Right cardiac atrium (tissue), 5 donors: ENCODE results near the gene ACCSL. TPM values are rescaled to one million over a fixed set of nuclear protein-coding genes. Genes with fewer than 3 reads are reported as not detected.
A peak's percentile ranks its signal among the peaks of the same experiment; 100 is the strongest.

ENCODE experiments used
- ATAC-seq, 2 donors: fragments of 200-7000 bp; cut with Tn5 transposase; one replicate each; pipeline versions ENCODE4 v1.8.0 to v1.9.1; 2020; ENCODE audit warnings: moderate library complexity in 2 of 2, mild to moderate bottlenecking in 1 of 2
- DNase-seq, 3 donors: peaks; one replicate each; pipeline ENCODE4 v3.0.0-alpha.2; 2020
- H3K27ac ChIP-seq: one replicate; pipeline ENCODE4 v1.5.1; 2013; ENCODE audit warnings: mild to moderate bottlenecking, low read length, control low read depth, moderate library complexity
- H3K27me3 ChIP-seq: one replicate; pipeline ENCODE4 v1.6.1; 2013; ENCODE audit not compliant: control insufficient read depth, insufficient read depth
- H3K4me1 ChIP-seq: one replicate; pipeline ENCODE4 v1.6.1; 2013; ENCODE audit warnings: low read length; ENCODE audit not compliant: control insufficient read depth, insufficient read depth
- H3K4me3 ChIP-seq: one replicate; pipeline ENCODE4 v1.5.1; 2013; ENCODE audit warnings: low read length, control low read depth
- H3K9me3 ChIP-seq: one replicate; pipeline ENCODE4 v1.6.1; 2013; ENCODE audit warnings: low read length; ENCODE audit not compliant: control insufficient read depth
- WGBS: extraction: QIAGEN DNeasy Blood & Tissue Kit; methylation state at CpG from one replicate; pipeline ENCODE4 v1.1.7; 2013; 5-methylcytosine and 5-hydroxymethylcytosine counted together
- intact Hi-C, 4 donors: fragments of 100-400 bp; cut with DNase I; formaldehyde crosslinking; loops; one replicate each; pipeline versions ENCODE4 v1.11.0 to v1.14.0; 2022 to 2023
- polyA plus RNA-seq: library from polyadenylated mRNA; stranded (reverse); fragments of 200-250 nt; gene quantifications from one replicate; pipeline ENCODE4 v1.2.3, GENCODE V29; 2013
- total RNA-seq, 4 donors: library from RNA; stranded (reverse); fragmentation: NEBNext Ultra II Directional; extraction: Animal tissue kit (Norgen Biotek cat#: 25700); gene quantifications; one replicate each; pipeline ENCODE4 v1.2.1, GENCODE V29; 2021
- donor health status: healthy with polysubstance abuse.
- donor health status: DM: no; HTN: yes; CAD: no.
- donor health status: DM: no; HTN: no; CAD: no.
- donor health status: DM: no; HTN: yes; CAD: no; lungs with severe emphysema.
- donor health status: DM: yes; HTN: yes; CAD: no.

Gene ACCSL
- total and polyA plus RNA-seq, 5 donors: not detected

DNA sequence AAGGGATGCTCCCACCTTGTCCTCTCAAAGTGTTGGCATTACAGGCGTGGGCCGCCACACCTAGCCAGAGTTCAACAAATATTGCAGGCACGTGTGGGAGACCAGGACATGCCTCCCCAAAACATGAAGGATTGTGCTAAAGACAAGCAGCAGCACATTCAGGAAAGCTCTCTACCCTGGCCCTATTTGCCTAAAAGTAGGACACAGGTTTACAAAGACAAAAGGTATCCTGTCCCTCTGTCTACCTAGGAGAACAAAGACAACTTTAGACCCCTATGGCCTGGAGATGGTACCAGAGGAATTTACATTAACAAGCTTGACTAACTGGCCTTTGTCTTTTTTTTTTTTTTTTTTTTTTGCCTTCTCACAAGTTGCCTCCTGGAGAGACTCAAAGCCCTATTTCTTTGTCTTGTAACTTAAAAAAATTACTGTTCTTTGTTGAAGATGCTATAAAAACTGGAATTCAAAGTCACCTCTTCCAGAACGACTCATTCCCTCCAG lies 17.4 kb downstream of the ACCSL start:
- Histone ChIP-seq H3K27me3 (no peaks in the 10 kb centered on the region), H3K9me3 (no peaks in the 10 kb centered on the region), H3K4me1 (peaks cover 7% of the 10 kb centered on the region), H3K27ac (no peak overlapping the region), H3K4me3 (no peak overlapping the region)
- intact Hi-C loops: no loop called here
- ATAC-seq (no peak), DNase-seq (no peak)
- WGBS: 56% methylated on average over 4 of the region's 4 CpGs

- intact Hi-C loops: no loop called here
- DNase-seq: peak; percentile 98 to 99 (median 99)
- WGBS: under 1% methylated on average over 70 of the region's 70 CpGs
Measured at GRCh38 chr11:44065841-44066731, 18.3 kb downstream of the ACCSL start, which contains the start of gene ACCS. ACCS (plus strand) TSS chr11:44066270; CDS start chr11:44067628, 1,358 bp downstream.

DNA sequence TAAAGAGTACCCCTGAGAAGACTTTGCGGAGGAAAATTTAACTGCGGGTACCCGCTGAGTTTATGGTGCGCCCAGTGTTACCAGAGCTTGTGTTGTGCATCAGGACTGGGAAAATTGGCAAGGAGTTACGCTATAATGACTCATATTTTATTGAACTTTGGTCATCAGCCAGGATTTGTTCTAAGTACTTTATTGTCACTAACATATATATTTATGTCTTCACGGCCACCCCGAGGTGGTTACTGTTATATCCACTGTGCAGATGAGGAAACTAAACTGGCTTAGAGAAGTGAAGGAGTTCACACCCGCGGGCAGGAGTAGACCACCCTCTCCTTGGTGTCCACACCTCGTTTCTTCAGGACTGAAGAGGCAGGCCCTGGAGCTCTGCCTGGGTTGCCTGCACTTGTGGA lies 19.0 kb downstream of the ACCSL start:
- peak in 1 of 3 donors; percentile 54 for DNase-seq
- Histone ChIP-seq H3K9me3 (no peaks in the 10 kb centered on the region), H3K27me3 (no peaks in the 10 kb centered on the region), H3K4me1 (peaks cover 7% of the 10 kb centered on the region), H3K27ac (peak overlapping the region; percentile 93), H3K4me3 (peak overlapping the region; percentile 86)
- WGBS: 17% methylated on average over 10 of the region's 10 CpGs
- intact Hi-C loops: no loop called here
- ATAC-seq: peak in 1 of 2 donors; percentile 54

More at GRCh38 chr11:44065841-44066731, 18.3 kb downstream of the ACCSL start, which contains the start of gene ACCS:
- Histone ChIP-seq H3K9me3 (no peaks in the 10 kb centered on the region), H3K27ac (peak within 1 kb of the TSS; percentile 93), H3K4me3 (peak within 1 kb of the TSS; percentile 86), H3K27me3 (no peaks in the 10 kb centered on the region), H3K4me1 (peaks cover 7% of the 10 kb centered on the region)
- peak; percentile 97 for ATAC-seq

DNA sequence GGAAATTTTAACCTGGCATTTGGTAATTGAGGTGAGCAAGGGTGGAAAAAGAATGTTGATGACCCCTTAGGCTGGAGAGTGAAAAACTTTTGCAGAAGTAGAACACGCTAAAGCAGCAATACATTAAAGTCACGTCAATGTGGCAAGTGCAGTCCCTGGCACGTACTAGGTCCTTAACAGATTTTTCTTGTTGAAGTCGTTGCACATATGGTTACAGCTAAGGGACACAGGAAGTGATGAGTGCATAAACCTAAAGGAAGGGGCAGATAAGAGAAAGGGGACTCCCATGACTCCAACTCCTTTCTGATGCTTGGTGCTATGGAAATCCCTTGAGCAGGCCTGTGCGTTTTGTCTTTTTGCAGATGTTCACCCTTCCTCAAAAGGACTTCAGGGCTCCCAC lies 19.5 kb downstream of the ACCSL start:
- Histone ChIP-seq H3K27me3 (no peaks in the 10 kb centered on the region), H3K27ac (no peak overlapping the region), H3K9me3 (no peaks in the 10 kb centered on the region), H3K4me3 (peak overlapping the region; percentile 86), H3K4me1 (peaks cover 7% of the 10 kb centered on the region)
- intact Hi-C loops: no loop called here
- DNase-seq: no peak
- no peak for ATAC-seq
- WGBS: 55% methylated on average over 5 of the region's 5 CpGs

DNA sequence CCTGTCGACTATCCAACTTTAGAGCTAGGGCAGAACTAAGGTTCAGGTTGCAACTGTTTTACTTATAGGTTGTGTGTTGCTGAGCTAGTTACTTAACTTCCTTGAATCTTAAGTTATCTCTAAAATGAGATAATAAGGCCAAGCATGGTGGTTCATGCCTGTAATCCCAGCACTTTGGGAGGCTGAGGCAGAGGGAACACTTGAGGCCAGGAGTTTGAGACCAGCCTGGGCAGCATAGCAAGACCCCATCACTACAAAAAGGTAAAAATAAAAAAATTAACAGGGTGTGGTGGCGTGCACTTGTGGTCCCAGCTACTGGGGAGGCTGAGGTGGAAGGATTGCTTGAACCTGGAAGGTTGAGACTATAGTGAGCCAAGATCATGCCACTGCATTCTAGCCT lies 20.4 kb downstream of the ACCSL start:
- WGBS: 96% methylated on average over 2 of the region's 2 CpGs
- Histone ChIP-seq H3K27me3 (no peaks in the 10 kb centered on the region), H3K4me1 (peaks cover 7% of the 10 kb centered on the region), H3K4me3 (no peak overlapping the region), H3K27ac (no peak overlapping the region), H3K9me3 (no peaks in the 10 kb centered on the region)
- intact Hi-C loops: no loop called here
- DNase-seq: no peak
- ATAC-seq: no peak

DNA sequence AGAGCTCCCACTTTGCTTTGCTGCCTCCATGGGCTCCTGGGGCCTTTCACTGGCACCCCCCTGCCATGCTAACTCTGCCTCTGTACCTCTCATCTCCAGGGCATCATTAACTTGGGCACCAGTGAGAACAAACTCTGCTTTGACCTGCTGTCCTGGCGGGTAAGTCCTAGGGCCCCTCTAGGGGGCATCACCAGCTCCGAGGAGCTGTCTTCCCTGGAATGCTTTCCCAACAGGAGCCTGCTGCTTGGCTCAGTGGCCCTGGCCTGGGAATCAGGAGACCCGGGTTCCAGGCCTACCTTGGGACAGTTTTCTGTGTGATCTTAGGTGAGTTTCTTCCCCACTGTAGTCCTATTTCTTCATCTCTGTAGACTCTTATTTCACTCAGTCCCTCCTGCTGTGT lies 23.4 kb downstream of the ACCSL start:
- no peak for DNase-seq
- Histone ChIP-seq H3K4me1 (peaks cover 7% of the 10 kb centered on the region), H3K27me3 (no peaks in the 10 kb centered on the region), H3K27ac (no peak overlapping the region), H3K4me3 (no peak overlapping the region), H3K9me3 (no peaks in the 10 kb centered on the region)
- no peak for ATAC-seq
- intact Hi-C loops: no loop called here
- 87% methylated on average over 3 of the region's 3 CpGs for WGBS

GRCh38 chr11:44072757-44073658 lies 25.2 kb downstream of the ACCSL start:
- ATAC-seq (peak in 1 of 2 donors; percentile 23), DNase-seq (no peak)
- H3K27ac ChIP-seq: no peak overlapping the region
- 93% methylated on average over 8 of the region's 8 CpGs for WGBS
- H3K27me3 ChIP-seq: no peaks in the 10 kb centered on the region
- no peak overlapping the region for H3K4me3 ChIP-seq
- intact Hi-C loops: no loop called here
- no peaks in the 10 kb centered on the region for H3K9me3 ChIP-seq
- peaks cover 2% of the 10 kb centered on the region for H3K4me1 ChIP-seq

DNA sequence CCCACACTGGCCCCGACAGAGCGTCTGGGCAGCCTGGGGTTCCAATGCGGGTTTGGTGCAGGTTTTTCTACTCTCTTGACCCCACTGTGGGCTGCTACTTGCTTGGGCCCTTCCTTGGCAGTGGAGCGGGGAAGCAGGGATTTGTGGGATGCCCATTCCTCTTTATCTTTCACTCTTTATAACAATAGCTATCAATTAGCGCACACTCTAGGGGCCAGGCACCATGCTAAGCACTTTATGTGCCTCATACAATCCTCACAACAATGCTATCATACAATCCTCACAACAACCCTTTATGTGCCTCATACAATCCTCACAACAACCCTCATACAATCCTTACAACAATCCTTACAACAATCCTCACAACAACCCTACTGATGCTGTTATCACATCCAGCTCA lies 31.0 kb downstream of the ACCSL start:
- Histone ChIP-seq H3K9me3 (no peaks in the 10 kb centered on the region), H3K27me3 (no peaks in the 10 kb centered on the region), H3K27ac (no peak overlapping the region), H3K4me3 (no peak overlapping the region), H3K4me1 (no peaks in the 10 kb centered on the region)
- DNase-seq (no peak), ATAC-seq (no peak)
- intact Hi-C loops: no loop called here
- 97% methylated on average over 5 of the region's 5 CpGs for WGBS

- ATAC-seq (no peak), DNase-seq (no peak)
- Histone ChIP-seq H3K9me3 (no peaks in the 10 kb centered on the region), H3K4me1 (no peaks in the 10 kb centered on the region), H3K27ac (no peak overlapping the region), H3K4me3 (no peak overlapping the region), H3K27me3 (no peaks in the 10 kb centered on the region)
- intact Hi-C loops: no loop called here
- 92% methylated on average over 6 of the region's 6 CpGs for WGBS
Measured at GRCh38 chr11:44079376-44079775, 31.6 kb downstream of the ACCSL start.

DNA sequence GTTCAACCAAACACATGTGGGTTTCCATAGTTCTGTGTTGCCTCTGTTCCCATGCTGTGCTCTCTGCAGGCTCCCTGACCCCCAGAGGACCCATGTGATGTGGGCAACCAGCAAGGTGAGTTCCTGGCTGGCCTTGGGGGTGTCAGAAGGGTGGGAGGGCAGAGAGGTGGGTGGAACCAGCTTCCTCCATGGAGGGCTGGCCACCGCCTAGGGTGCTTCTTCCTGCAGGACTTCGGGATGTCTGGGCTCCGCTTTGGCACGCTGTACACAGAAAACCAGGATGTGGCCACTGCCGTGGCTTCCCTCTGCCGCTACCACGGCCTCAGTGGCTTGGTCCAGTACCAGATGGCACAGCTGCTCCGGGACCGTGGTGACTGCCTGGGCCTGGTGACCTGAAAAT lies 33.2 kb downstream of the ACCSL start:
- Histone ChIP-seq H3K27ac (no peak overlapping the region), H3K9me3 (no peaks in the 10 kb centered on the region), H3K4me1 (no peaks in the 10 kb centered on the region), H3K27me3 (no peaks in the 10 kb centered on the region), H3K4me3 (no peak overlapping the region)
- ATAC-seq (peak in 1 of 2 donors; percentile 22), DNase-seq (no peak)
- 93% methylated on average over 9 of the region's 9 CpGs for WGBS
- intact Hi-C loops: no loop called here

DNA sequence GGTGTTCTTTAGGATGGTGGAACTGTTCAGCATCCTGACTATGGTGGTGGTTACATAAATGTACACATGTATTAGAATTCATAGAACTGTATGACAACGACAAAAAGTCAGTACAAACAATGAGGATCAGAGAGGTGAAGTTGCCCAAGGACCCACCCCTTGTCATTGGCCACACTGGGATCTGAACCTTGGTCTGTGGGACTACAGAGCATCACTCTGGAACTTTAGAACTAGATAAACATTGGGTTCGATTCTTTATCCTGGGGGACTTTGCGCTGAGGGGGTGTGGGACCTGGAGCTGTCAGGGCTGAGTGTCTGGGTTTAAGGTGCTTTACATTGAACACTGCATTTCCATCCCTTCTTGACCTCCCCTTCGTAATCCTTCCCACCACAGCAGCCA lies 34.9 kb downstream of the ACCSL start:
- DNase-seq (no peak), ATAC-seq (no peak)
- Histone ChIP-seq H3K9me3 (no peaks in the 10 kb centered on the region), H3K27me3 (no peaks in the 10 kb centered on the region), H3K4me3 (no peak overlapping the region), H3K4me1 (no peaks in the 10 kb centered on the region), H3K27ac (no peak overlapping the region)
- intact Hi-C loops: no loop called here
- 92% methylated on average over 4 of the region's 4 CpGs for WGBS
